BJ (cell line): ENCODE measurements around the gene XCL2. TPM values are rescaled to one million over a fixed set of nuclear protein-coding genes. Genes with fewer than 3 reads are reported as not detected.

Source experiments
- CTCF ChIA-PET: fragments of 350-600 bp; formaldehyde crosslinking; extraction: SDS; loops from one replicate; lab custom pipeline; 2021; ENCODE audit warnings: antibody characterized with exemption, inconsistent platforms; lab: Yijun Ruan, JAX
- POLR2A ChIA-PET: fragments of 300-600 bp; sonication (Branson Sonifier 250); formaldehyde crosslinking; extraction: SDS; loops from one replicate; lab custom pipeline; 2021; ENCODE audit warnings: antibody characterized with exemption; lab: Charles Lee
- DNase-seq: peaks from one replicate; pipeline ENCODE4 v3.0.0-alpha.2; 2011; ENCODE audit warnings: low read depth
- H3K27me3 ChIP-seq: 2 replicates; pipeline ENCODE4 v1.6.0; 2011; ENCODE audit warnings: low read length; ENCODE audit not compliant: control insufficient read depth, insufficient read depth
- H3K36me3 ChIP-seq: 2 replicates; pipeline ENCODE4 v1.5.1; 2011; ENCODE audit warnings: low read length; ENCODE audit not compliant: control insufficient read depth, insufficient read depth
- H3K4me3 ChIP-seq: 2 replicates; pipeline ENCODE4 v1.5.1; 2011; ENCODE audit warnings: low read depth, mild to moderate bottlenecking, control low read depth, low read length
- polyA plus RNA-seq: library from polyadenylated mRNA; depleted of rRNA; stranded (reverse); fragments of >200 nt; gene quantifications from 2 replicates; pipeline ENCODE4 v1.2.3, GENCODE V29; 2011
- TF ChIP-seq, protein P1 (sequence below): IDR thresholded peaks from 2 replicates; pipeline ENCODE4 v1.5.1; 2011; ENCODE audit warnings: low read depth, mild to moderate bottlenecking, control low read depth, inconsistent platforms, low read length, moderate library complexity; ENCODE audit not compliant: insufficient read depth

Gene XCL2
- polyA plus RNA-seq, 1 experiment: not detected

DNA sequence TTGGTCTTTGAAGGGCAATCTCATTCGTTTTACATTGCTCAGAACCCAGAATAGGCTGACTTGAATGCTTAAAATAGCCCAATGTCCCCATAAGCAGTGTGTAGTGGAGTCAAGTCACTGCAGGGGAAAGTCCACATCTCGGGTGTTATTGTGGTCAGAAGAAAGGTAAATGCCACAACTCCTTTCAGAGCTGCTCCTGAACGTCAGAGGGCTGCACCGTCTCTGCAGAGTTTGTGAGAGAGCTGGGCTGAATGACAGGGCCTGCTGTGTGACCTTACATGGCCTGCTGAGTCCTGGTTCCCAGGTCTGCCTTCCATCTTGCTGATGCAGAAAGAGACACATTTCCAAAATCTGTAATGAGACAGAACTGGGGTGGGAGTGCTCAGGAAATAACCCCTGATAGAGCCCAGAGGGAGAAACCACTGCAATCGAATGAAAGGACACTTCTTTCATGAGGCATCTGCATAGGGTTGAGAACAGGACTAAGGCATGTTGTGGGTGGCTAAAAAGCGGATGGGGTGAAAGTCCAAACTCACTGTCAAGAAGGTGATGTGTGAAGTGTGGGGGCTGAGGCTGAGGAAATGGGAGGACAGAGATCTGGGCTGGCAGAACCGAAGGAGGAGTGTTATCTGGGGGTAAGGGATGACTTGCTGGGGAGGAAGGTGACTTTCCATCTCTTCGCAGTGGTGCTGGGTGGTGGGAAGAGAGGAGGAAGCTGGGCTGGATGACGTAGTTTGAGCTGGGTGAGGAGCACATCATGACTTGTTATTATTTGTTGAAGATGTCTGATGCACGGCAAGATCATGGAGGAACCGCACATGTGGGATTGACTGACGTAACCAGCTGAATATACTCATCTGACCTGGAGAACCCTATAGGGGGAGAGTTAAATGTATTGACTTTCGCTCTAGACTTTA lies 33.7 kb downstream of the XCL2 start:
- CTCF ChIA-PET: interaction anchor here (0.6 kb wide), 1 partner anchor 70 kb away, joined by 3 read pairs; no protein-coding TSS in a partner anchor
- Histone ChIP-seq H3K4me3 (no peak overlapping the region), H3K27me3 (no peaks in the 10 kb centered on the region; the same call in 1 of the 2 replicates), H3K36me3 (no peaks in the 10 kb centered on the region)
- no peak for DNase-seq
- TF ChIP-seq, protein P1, sequence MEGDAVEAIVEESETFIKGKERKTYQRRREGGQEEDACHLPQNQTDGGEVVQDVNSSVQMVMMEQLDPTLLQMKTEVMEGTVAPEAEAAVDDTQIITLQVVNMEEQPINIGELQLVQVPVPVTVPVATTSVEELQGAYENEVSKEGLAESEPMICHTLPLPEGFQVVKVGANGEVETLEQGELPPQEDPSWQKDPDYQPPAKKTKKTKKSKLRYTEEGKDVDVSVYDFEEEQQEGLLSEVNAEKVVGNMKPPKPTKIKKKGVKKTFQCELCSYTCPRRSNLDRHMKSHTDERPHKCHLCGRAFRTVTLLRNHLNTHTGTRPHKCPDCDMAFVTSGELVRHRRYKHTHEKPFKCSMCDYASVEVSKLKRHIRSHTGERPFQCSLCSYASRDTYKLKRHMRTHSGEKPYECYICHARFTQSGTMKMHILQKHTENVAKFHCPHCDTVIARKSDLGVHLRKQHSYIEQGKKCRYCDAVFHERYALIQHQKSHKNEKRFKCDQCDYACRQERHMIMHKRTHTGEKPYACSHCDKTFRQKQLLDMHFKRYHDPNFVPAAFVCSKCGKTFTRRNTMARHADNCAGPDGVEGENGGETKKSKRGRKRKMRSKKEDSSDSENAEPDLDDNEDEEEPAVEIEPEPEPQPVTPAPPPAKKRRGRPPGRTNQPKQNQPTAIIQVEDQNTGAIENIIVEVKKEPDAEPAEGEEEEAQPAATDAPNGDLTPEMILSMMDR: no peak
- POLR2A ChIA-PET: no interaction called here

DNA sequence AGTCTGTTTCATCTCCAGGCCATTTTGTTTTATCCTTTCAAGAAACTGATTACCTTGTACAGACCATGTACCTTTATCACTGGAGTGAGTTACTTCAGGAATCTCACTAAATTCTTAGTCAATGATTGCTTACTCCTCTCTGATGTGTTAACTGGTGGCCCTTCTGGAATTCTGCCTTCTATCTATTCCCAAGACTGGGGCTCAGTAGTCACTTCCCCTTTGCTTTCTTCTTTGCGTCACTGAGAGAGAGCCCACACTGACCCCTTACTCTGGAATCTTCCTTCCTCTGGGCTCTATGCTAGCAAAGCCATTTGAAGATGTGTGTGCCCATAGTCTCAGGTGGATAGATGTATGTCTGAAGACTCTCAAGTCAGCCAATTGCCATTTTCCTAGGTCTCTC lies 34.6 kb downstream of the XCL2 start:
- Histone ChIP-seq H3K36me3 (no peaks in the 10 kb centered on the region), H3K4me3 (no peak overlapping the region), H3K27me3 (no peaks in the 10 kb centered on the region; the same call in 1 of the 2 replicates)
- ChIA-PET POLR2A (no interaction called here), CTCF (no interaction called here)
- TF ChIP-seq, protein P1: no peak
- DNase-seq: no peak

DNA sequence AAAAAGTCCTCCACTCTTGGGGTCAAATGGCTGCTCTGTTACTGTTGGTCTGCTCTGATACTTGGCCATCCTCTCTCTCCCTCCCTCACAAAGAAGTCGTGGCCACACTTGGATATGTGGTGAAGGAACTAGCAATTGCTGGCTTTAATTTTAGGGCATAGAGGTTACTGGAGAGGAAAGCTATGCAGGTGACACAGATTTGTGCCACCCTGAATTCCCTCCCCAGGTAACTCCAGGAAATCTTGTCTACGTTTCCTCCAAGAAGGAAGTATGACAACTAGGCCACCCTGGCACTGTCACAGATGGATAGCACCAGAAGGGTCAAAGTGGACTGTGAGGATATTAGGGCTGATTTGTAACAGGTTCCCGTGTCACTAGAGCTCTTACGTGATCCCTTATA lies 36.0 kb downstream of the XCL2 start:
- CTCF ChIA-PET: interaction anchor here (0.9 kb wide), 1 partner anchor 11 kb away, joined by 3 read pairs; no protein-coding TSS in a partner anchor
- no peak for DNase-seq
- no peak overlapping the region for H3K4me3 ChIP-seq

DNA sequence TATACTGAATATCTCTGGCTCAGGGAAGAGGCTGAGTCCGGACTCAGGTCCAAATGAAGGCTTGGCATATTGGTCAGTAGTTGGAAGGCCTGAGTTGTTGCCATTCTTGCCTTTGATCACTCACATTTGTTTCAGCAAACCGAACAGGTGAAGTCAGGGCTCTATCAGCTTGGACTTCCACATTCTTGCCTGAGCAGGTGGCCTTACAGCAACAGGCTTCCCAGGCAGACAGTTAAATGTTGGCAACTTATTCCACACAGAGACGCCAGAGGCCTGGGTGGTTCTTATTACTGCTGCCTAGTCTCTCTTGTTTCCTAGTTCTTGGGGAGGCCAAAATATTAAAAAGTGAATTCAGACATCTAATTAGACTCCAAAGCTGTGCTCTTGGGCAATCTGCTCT lies 36.6 kb downstream of the XCL2 start:
- CTCF ChIA-PET: interaction anchor here (2.1 kb wide), 1 partner anchor 68 kb away, joined by 7 read pairs; no protein-coding TSS in a partner anchor
- POLR2A ChIA-PET: no interaction called here
- no peak for DNase-seq
- Histone ChIP-seq H3K27me3 (no peaks in the 10 kb centered on the region), H3K4me3 (no peak overlapping the region), H3K36me3 (no peaks in the 10 kb centered on the region)
- TF ChIP-seq, protein P1: no peak

More for the DNA sequence above, 36.0 kb downstream of the XCL2 start:
- no peaks in the 10 kb centered on the region for H3K27me3 ChIP-seq
- POLR2A ChIA-PET: no interaction called here
- no peaks in the 10 kb centered on the region for H3K36me3 ChIP-seq
- TF ChIP-seq, protein P1: no peak

DNA sequence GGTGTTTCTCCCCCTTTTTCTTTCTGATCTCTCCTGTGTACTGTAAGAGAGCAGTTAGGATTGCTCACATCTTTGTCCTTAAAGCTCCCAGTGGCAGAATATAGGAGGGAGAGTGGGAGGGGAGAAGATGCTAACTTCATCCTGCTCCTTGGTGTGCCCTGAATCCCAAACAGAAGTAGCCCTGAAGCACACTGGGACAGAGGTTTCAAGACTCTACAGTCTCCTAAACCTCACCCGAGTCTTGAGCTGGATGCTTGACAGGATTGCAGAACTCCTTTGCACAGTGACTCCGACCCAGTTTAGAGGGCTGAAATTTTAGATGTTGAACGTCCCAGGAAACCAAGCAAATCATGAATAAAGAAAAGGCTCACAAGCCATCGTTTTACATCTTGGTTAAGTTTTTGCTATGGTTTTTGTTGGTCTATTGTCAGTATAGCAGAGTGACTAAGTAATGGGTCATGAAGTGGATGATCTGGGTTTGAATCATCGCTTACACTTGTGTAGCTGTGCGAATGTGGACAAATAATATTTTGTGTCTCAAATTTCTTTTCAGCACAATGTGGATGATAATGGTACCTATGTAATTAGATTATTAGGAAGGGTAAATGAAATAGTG lies 37.5 kb downstream of the XCL2 start:
- Histone ChIP-seq H3K4me3 (no peak overlapping the region), H3K36me3 (no peaks in the 10 kb centered on the region), H3K27me3 (no peaks in the 10 kb centered on the region)
- DNase-seq: no peak
- CTCF ChIA-PET: interaction anchor here (2.1 kb wide), 1 partner anchor 67 kb away, joined by 7 read pairs; no protein-coding TSS in a partner anchor
- POLR2A ChIA-PET: no interaction called here
- TF ChIP-seq, protein P1: no peak
